ENCODE results near the gene VPS54. TPM values are rescaled to one million over a fixed set of nuclear protein-coding genes. Genes with fewer than 3 reads are reported as not detected.

Gene VPS54
- polyA plus RNA-seq, 3 donors: 11.4 to 17.3 (median 11.5) TPM

DNA sequence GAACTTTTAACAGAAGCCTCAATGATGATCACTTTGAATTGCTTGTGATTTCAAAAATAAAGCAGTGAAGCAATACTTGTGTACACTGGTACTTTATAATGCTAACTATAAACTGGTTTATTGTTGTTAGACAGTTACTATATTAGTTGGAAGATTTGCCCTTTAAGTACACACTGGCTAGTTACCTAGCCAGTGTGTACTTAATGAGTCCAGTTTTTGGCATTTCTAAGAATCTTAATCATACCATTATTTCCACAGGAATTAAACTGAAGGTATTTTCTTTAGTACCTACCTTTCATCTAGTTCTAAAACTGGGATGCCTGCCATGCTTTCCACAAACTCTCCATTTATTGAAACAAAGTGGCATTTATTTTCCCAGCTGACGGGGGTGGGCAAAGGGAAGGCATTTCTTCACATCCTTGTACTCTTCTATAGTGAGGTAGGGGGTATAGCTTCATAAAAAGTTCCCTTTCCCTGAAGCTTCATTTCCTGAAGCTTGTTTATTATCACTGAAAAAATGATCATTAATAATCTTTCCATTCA, 127.7 kb downstream of the VPS54 start:
- Histone ChIP-seq H3K9ac (ENCODE audit: insufficient read depth, low read length, poor library complexity, severe bottlenecking) (no peak overlapping the region), H3K4me1 (ENCODE audit: control insufficient read depth in 1 of 2, insufficient read depth in 2 of 2, low read length in 2 of 2) (no peaks in the 10 kb centered on the region), H3K27me3 (ENCODE audit: control insufficient read depth in 2 of 2, insufficient read depth in 2 of 2, low read length in 2 of 2) (no peaks in the 10 kb centered on the region), H2AFZ (ENCODE audit: insufficient read depth, low read depth, low read length, poor library complexity, severe bottlenecking) (no peak overlapping the region), H3K9me3 (replicated peaks in 1 of 2; ENCODE audit: control insufficient read depth in 1 of 2, insufficient read depth in 1 of 2, low read length in 2 of 2) (no peaks in the 10 kb centered on the region), H3K27ac (ENCODE audit: low read depth in 1 of 2, low read length in 2 of 2) (no peak overlapping the region), H3K79me2 (ENCODE audit: insufficient read depth, low read length) (no peaks in the 10 kb centered on the region), H3K4me3 (replicated peaks in 1 of 3; ENCODE audit: low read depth in 2 of 3, low read length in 3 of 3) (no peak overlapping the region), H3K36me3 (replicated peaks in 1 of 2; ENCODE audit: control insufficient read depth in 1 of 2, insufficient read depth in 2 of 2, low read length in 2 of 2) (peaks cover 87 to 100% of the 10 kb centered on the region in 2 donors), H4K20me1 (ENCODE audit: insufficient read depth, low read length) (no peaks in the 10 kb centered on the region), H3K4me2 (replicated peaks; ENCODE audit: extremely low read depth, low read length, poor library complexity, severe bottlenecking) (no peak overlapping the region)
- WGBS (ENCODE audit: insufficient coverage): no CpG with 5 or more reads among the region's 1 CpG
- intact Hi-C loops (cut with micrococcal nuclease): no loop called here
- no peak for DNase-seq
- H3K4me3 Mint-ChIP-seq: no peak overlapping the region
- peaks cover 80 to 89% of the 10 kb centered on the region in 2 donors for H3K36me3 Mint-ChIP-seq
- H3K4me1 Mint-ChIP-seq: no peaks in the 10 kb centered on the region
- TF ChIP-seq, protein P1, sequence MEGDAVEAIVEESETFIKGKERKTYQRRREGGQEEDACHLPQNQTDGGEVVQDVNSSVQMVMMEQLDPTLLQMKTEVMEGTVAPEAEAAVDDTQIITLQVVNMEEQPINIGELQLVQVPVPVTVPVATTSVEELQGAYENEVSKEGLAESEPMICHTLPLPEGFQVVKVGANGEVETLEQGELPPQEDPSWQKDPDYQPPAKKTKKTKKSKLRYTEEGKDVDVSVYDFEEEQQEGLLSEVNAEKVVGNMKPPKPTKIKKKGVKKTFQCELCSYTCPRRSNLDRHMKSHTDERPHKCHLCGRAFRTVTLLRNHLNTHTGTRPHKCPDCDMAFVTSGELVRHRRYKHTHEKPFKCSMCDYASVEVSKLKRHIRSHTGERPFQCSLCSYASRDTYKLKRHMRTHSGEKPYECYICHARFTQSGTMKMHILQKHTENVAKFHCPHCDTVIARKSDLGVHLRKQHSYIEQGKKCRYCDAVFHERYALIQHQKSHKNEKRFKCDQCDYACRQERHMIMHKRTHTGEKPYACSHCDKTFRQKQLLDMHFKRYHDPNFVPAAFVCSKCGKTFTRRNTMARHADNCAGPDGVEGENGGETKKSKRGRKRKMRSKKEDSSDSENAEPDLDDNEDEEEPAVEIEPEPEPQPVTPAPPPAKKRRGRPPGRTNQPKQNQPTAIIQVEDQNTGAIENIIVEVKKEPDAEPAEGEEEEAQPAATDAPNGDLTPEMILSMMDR (IDR thresholded peaks at IDR 0.05): no peak
- H3K27me3 Mint-ChIP-seq (ENCODE audit: low read depth in 3 of 3): peaks cover 0 to 1% (median 0%) of the 10 kb centered on the region in 3 donors
- no peak overlapping the region for H3K27ac Mint-ChIP-seq
- H3K9me3 Mint-ChIP-seq: no peaks in the 10 kb centered on the region

DNA sequence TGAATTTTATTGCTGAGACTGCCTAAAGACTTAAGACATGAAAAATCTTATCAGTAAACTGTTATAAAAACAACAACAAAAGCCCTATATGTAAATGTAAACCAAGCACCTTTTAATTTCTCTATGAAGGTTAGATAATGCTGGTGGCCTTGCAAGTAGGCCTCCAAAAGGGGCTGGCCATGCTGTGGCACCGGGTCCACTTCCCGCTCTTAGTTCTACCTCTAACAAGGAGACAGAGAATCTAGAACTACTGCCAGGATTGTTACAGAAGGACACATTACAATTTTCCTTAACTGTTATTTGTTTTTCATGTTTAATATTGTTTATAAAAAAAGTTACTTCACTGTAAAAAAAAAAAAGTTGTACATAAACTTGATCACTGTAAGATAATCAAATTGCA, 128.6 kb downstream of the VPS54 start:
- no peak overlapping the region for H3K4me2 ChIP-seq (replicated peaks; ENCODE audit: extremely low read depth, low read length, poor library complexity, severe bottlenecking)
- H3K27ac ChIP-seq (ENCODE audit: low read depth in 1 of 2, low read length in 2 of 2): no peak overlapping the region
- H3K4me3 ChIP-seq (replicated peaks in 1 of 3; ENCODE audit: low read depth in 2 of 3, low read length in 3 of 3): no peak overlapping the region
- Mint-ChIP-seq H3K9me3 (no peaks in the 10 kb centered on the region), H3K27ac (peak overlapping the region in 1 of 7 donors; percentile 46), H3K4me1 (no peaks in the 10 kb centered on the region), H3K27me3 (ENCODE audit: low read depth in 3 of 3) (peaks cover 0 to 1% (median 0%) of the 10 kb centered on the region in 3 donors), H3K36me3 (peaks cover 78 to 87% of the 10 kb centered on the region in 2 donors), H3K4me3 (no peak overlapping the region)
- no peak overlapping the region for H2AFZ ChIP-seq (ENCODE audit: insufficient read depth, low read depth, low read length, poor library complexity, severe bottlenecking)
- H3K4me1 ChIP-seq (ENCODE audit: control insufficient read depth in 1 of 2, insufficient read depth in 2 of 2, low read length in 2 of 2): no peaks in the 10 kb centered on the region
- no peaks in the 10 kb centered on the region for H3K9me3 ChIP-seq (replicated peaks in 1 of 2; ENCODE audit: control insufficient read depth in 1 of 2, insufficient read depth in 1 of 2, low read length in 2 of 2)
- H4K20me1 ChIP-seq (ENCODE audit: insufficient read depth, low read length): no peaks in the 10 kb centered on the region
- TF ChIP-seq, protein P1 (IDR thresholded peaks at IDR 0.05): no peak
- no peak for DNase-seq
- no peaks in the 10 kb centered on the region for H3K79me2 ChIP-seq (ENCODE audit: insufficient read depth, low read length)
- WGBS (ENCODE audit: insufficient coverage): no CpG with 5 or more reads among the region's 2 CpGs
- H3K27me3 ChIP-seq (ENCODE audit: control insufficient read depth in 2 of 2, insufficient read depth in 2 of 2, low read length in 2 of 2): no peaks in the 10 kb centered on the region
- peaks cover 87 to 100% of the 10 kb centered on the region in 2 donors for H3K36me3 ChIP-seq (replicated peaks in 1 of 2; ENCODE audit: control insufficient read depth in 1 of 2, insufficient read depth in 2 of 2, low read length in 2 of 2)
- H3K9ac ChIP-seq (ENCODE audit: insufficient read depth, low read length, poor library complexity, severe bottlenecking): no peak overlapping the region
- intact Hi-C loops (cut with micrococcal nuclease): no loop called here
